GM19025 (cell line): ENCODE measurements around the gene PNPLA2.

Source experiments
- ATAC-seq: cut with Tn5 transposase; IDR thresholded peaks from one replicate; pipeline ENCODE4 v1.9.1; 2021; ENCODE audit warnings: mild to moderate bottlenecking, low read depth, moderate library complexity; ENCODE audit not compliant: unreplicated experiment

Gene PNPLA2

GRCh38 chr11:854601-855329 is 36.1 kb downstream of the PNPLA2 start:
- ATAC-seq, result no peak

GRCh38 chr11:855330-855674 is 36.6 kb downstream of the PNPLA2 start:
- no peak for ATAC-seq

GRCh38 chr11:855796-856195 is 37.1 kb downstream of the PNPLA2 start:
- no peak for ATAC-seq

GRCh38 chr11:856397-856796 is 37.7 kb downstream of the PNPLA2 start:
- ATAC-seq, result no peak

GRCh38 chr11:858053-858761 is 39.5 kb downstream of the PNPLA2 start:
- no peak for ATAC-seq

GRCh38 chr11:858762-859339 is 40.1 kb downstream of the PNPLA2 start:
- no peak for ATAC-seq

- no peak for ATAC-seq
These were observed 40.8 kb downstream of the PNPLA2 start for GRCh38 chr11:859394-860131.

GRCh38 chr11:860234-861104 is 41.8 kb downstream of the PNPLA2 start:
- ATAC-seq, result no peak

- ATAC-seq, result no peak
These were observed 42.4 kb downstream of the PNPLA2 start for GRCh38 chr11:861105-861479.

- no peak for ATAC-seq
These were observed 43.5 kb downstream of the PNPLA2 start for GRCh38 chr11:862081-862661.

GRCh38 chr11:862696-863022 is 43.9 kb downstream of the PNPLA2 start:
- no peak for ATAC-seq

GRCh38 chr11:863023-863909 is 44.6 kb downstream of the PNPLA2 start:
- no peak for ATAC-seq

GRCh38 chr11:863910-864827 is 45.5 kb downstream of the PNPLA2 start:
- ATAC-seq, result no peak

- ATAC-seq, result no peak
These were observed 46.2 kb downstream of the PNPLA2 start for GRCh38 chr11:864898-865297.

- ATAC-seq, result no peak
These were observed 47.0 kb downstream of the PNPLA2 start for GRCh38 chr11:865462-866430.

GRCh38 chr11:866481-866880 is 47.8 kb downstream of the PNPLA2 start:
- no peak for ATAC-seq

- ATAC-seq, result no peak
These were observed 49.2 kb downstream of the PNPLA2 start for GRCh38 chr11:867856-868358.
